NCI-H69 (cell line): ENCODE data around the gene DCTN3.
"Not testable (repeated sequence)": the region's sequence is repeated elsewhere in the genome, so short reads cannot be mapped to it uniquely, and the experiment has no call there.

ENCODE experiments used
- DNase-seq: peaks from one replicate; lab custom pipeline; 2025; lab: John Stamatoyannopoulos, UW

DCTN3 gene

DNA sequence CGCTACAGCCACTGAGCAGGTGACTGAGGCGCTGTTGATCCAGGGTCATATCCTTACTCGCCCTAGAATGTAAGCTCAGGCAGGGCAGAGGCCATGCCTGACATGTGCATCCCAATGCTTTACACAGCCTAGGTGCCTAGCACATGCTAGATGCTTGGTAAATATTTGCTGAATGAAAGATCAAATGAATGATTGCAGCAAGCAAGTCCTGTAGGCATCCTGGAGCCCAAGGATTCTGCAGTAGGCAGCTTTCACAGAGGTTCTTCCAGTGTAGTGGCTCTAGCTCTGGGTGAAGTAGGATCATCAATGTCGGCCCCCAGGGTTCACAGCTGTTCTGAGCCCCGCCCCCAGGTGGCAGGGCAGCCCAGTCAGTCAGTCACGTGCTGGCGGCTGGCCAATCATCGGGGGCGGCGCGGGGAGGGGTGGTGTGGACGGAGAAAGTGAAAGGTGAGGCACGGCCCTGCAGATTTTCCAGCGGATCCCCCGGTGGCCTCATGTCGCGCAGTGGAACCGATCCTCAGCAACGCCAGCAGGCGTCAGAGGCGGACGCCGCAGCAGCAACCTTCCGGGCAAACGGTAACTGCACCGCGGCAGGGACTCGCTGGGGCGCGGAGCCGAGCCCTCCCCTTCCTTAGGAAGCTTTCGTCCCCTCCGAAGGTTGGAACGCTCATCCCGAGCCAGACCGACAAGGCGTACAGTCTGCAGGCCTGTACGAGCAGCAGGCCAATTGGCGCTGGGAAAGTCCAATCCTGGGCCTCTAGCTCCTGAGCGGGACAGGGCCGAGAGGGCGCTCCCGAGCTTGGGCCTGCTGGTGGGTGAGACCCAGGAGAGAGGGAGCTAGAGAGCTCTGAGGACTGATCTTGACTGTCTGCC is 26.2 kb upstream of the DCTN3 start, which contains the start of gene GALT:
Gene GALT (plus strand): TSS at position 465 of the 873 bp plus-strand sequence. CDS start 30 bp downstream, at position 495.
- DNase-seq = peak; percentile 96

DNA sequence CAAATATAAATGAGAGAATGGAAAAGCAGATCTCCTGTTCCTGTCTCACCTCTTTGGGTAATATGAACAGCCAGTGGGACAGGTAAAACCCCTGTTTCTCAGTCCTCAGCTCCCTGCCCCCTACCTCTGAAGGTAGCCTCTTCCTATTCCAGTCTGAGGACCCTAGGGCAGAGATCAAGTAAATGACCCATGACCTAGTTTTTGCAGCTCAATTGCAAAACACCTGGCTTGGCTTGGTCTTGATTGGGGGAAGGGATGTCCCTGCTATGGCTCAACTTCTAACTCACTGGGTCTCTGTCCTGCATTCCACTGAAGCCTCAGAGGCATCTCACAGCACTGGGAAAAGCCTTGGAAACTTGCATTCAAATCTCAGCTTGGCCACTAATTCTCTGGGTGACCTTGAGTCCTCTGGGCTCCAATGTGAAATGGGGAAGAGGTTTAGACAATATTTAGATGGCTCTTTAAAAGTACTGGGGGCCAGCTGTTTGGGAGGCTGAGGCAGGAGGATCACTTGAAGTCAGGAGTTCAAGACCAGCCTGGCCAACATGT is 24.5 kb upstream of the DCTN3 start:
- no peak for DNase-seq

DNA sequence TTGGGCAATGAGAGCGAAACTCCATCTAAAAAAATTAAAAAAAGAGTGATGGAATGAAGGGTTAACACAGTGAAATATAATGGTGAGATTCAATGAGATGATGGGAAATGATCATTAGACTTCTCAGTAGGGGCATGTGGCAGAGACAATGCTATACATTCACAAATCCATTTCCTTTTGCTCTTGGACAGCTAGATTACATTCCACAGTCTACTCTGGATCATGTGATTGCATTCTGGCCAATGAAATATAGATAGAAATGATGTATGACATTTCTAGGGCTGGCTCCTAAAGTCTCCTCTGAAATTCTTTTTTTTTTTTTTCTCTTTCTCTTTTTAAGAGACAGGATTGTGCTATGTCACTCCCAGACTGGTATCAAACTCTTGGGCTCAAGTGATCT is 22.4 kb upstream of the DCTN3 start:
- no peak for DNase-seq

DNA sequence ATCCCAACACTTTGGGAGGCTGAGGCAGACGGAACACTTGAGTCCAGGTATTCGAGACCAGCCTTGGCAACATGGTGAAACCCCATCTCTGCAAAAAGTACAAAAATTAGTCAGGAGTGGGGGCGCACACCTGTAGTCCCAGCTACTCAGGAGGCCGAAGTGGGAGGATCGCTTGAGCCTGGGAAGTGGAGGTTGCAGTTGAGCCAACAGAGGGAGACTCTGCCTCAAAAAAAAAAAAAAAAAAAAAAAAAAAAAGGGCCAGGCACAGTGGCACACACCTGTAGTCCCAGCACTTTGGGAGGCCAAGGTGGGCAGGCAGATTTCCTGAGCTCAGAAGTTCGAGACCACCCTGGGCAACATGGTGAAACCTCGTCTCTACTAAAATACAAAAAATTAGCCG is 19.0 kb upstream of the DCTN3 start:
- DNase-seq = not testable (repeated sequence)

DNA sequence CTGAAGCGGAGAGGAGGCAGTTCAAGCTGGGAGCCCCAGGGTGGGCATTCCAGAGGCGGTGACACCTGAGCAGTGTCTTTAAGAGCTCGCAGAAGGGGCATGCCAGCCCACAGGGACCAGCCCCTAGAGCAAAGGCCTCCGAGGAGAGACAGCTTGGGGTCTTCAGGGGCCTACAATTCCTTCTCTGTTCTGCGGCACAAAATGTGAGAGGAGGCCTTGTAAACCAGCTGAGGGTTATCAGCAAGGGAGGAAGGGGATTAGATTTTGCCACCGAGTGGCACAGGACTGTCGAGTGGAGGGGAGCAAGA is 17.8 kb upstream of the DCTN3 start:
- no peak for DNase-seq

DNA sequence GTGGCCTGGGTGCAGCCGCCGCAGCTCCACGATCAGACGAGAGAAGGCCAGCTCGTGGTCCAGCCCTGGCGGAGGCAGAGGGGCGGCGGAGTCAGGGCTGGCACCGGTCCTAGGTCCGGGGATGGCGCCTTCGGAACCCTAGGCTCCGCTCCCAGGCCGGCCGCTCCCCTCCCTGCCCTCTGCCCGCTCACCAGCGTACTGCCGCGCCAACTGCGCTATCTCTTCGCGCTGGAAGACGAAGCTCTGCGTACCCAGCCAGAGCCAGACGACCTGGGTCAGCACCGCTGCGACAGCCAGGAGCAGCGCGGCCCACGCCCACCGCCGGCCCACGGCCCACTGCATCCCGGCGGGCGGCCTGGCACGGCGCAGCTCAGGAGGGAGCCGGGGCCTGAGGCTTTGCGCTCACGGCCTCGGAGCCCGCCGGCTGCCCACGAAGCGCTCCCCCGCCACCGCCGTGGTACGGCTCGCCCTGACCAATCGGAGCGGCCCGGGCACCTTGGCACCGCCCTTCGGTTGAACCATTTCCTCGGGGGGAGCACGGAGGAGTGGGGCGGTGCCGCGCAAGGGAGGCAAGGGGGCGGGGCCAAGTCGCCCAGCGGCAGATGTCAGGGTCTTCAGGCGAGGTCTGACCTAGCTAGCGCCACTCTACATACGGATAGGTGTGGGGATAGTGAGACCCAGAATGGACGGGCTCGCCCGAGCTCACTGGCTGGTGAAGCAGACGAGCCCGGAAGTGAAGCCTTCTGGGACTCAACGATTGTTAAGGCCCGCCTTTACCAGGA is 17.3 kb upstream of the DCTN3 start, which contains the start of gene SIGMAR1:
Gene SIGMAR1 (minus strand): TSS at position 432 of the 782 bp plus-strand sequence. CDS start 90 bp downstream, at position 342.
- peak; percentile 98 for DNase-seq

DNA sequence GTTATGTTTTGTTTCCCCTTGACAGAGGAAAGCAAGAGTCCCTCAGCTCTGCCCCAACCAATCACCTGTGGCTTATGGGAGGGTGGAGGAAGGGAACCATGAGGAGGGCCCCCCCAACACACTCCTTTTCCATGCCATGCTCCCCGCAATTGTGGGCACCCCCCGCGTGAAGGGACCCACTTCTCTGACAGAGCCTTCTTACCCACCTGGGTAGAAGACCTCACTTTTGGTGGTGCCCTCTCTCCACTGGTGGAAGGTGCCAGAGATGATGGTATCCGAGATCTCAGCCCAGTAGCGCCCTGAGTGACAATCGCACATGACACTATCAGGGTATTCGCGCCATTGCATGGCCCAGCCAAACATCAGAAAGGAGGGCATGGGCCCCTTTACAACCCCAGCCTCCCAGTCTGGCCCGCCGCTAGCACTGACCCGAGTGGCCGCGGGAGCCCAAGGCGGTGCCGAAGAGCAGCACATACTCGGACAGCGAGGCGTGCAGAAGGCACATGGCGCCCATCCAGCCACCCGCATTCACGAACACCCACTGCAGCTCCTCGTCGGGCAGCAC is 16.6 kb upstream of the DCTN3 start:
- peak; percentile 49 for DNase-seq

DNA sequence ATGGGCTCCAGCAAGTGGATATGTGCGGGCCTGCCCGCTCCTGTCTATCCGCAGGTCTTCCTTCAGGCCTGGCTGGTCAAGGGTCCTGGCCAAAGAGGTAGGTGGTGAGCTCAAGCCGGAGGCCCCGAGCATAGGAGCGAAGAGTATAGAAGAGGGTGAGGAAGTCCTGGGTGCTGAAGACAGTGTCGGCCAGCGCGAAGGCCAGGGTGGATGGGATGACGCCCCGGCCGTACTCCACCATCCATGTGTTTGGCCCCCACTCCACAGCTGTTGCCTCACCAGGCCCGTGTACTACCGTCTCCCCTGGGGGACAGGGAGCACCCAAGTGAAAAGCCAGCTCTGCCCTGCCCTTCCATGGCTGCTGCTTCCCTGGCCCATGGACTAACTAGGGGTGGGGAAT is 15.3 kb upstream of the DCTN3 start:
- DNase-seq = no peak

DNA sequence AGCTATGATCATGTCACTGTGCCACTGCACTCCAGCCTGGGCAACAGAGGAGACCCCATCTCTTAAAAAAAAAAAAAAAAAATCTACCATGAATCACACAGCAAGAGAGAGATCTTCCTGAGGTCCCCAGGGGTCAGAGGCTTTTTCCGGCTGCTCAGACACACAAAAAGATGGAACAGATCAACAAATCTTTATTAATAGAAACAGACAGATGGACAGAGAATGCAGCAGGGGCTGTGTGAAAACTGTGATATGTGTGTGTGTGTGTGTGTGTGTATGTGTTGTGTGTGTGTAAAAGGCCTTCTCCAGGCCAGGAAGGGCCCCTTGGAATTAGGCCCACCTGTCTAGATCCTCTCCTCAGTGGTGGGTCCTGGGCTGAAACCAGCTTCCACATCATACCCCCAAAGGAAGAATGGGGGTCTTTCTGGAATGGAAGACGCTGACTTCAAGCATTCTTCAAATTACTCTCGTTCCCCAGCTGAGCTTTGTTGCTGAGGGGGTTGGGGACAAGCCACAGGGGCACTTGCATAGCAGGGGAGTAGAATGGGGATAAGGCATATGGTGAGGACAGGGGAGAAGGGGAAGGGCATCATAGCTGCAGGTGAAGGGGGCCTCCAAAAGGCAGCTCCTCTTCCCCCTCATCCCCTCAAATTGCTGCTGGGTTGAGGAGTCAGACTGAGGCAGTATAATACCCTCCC is 14.4 kb upstream of the DCTN3 start:
- no peak for DNase-seq

DNA sequence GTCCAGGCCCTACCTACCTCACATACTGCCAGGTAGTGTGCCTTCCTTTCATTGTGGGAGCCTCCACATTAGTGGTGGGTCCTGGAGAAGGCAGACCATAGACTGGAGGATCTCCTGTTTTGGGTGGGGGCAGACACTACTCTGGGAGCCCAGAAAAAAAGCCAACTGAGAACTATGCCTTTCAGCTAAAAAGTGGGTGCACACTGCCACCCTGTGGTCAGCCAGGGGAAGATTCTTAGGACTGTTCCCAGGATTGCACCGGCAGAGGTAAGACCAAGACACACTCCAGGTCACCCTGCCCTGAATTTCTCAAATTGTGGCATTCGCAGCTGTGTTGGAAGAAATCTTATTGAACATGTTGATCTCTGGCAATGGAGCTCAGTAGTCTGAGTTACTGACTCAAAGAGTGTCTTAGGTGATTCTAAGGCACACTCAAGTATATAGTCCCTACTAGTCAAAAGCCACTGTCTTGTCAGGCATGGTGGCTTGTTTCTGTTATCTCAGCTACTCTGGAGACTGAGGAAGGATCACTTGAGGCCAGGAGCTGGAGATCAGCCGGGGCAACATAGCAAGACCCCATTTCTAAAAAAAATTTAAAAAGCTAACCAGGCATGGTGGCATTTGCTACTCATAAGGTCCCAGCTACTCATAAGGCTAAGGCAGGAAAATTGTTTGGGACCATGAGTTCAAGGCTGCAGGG is 13.7 kb upstream of the DCTN3 start:
- peak; percentile 75 for DNase-seq

DNA sequence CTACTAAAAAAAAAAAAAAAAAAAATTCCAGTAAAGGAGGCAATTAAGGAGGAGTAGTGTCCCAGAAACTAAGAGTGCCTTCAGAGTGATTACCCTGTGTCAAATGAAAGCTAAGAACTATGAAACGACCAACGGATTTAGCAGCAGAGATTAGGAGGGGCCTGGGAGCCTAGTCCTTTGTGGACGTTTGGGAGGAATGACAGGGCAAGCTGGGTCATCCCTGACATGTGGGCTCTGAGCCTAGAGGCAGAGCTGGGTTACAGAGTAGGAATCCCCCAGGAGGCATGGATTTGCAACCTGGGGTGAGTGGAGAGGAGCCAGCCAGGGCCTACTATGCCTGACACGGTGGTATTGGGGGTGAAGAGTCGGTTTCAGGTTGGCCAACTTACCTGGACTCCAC is 12.9 kb upstream of the DCTN3 start:
- no peak for DNase-seq

DNA sequence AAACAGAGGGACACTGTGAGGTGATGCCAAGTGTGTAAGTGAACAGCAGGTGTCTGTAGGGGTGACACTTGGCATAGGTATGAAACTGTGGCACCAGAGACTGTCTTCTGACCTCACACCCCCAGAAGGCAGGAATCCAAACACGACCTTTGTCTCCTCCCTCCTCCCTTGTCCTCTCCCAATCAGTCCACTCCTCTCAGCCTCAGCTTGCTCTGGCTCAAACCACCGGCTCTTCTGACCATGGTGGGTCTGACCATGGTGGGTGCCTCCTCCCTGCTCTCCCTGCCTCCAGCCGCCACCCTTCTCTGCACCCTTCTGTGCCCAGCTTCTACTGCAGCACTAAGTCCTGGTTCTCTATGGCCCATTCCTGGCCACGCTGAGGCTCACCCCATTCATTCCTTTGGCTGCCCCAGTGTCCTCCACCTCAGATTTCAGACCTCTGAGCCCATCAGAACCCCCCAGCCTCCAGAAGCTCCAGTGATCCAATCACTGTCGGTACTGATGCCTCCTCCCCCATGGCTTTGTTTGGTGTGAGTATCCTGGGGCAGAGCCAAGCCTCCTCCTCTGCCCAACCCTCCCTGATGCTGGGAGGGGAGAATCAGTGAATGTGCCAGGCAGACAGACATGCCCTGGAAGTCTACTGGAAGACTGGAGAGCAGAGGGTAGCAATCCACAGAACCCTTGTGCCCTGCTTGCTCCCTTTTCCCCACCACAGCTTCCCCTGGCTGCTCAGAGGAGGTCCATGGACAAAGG is 10.3 kb upstream of the DCTN3 start:
- no peak for DNase-seq

DNA sequence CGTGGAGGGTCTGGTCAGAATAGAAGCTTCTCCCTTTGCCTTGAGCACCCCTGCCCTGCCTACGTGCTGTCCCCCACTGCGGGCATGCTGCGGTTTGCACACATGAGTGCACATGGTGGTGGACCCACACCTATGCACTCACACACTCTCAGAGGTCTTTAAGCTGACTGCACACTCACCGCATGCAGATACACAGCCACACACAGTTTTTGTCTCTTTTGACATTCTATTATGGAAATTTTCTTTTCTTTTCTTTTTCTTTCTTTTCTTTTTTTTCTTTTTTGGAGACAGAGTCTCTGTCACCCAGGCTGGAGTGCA is 9.2 kb upstream of the DCTN3 start:
- no peak for DNase-seq

DNA sequence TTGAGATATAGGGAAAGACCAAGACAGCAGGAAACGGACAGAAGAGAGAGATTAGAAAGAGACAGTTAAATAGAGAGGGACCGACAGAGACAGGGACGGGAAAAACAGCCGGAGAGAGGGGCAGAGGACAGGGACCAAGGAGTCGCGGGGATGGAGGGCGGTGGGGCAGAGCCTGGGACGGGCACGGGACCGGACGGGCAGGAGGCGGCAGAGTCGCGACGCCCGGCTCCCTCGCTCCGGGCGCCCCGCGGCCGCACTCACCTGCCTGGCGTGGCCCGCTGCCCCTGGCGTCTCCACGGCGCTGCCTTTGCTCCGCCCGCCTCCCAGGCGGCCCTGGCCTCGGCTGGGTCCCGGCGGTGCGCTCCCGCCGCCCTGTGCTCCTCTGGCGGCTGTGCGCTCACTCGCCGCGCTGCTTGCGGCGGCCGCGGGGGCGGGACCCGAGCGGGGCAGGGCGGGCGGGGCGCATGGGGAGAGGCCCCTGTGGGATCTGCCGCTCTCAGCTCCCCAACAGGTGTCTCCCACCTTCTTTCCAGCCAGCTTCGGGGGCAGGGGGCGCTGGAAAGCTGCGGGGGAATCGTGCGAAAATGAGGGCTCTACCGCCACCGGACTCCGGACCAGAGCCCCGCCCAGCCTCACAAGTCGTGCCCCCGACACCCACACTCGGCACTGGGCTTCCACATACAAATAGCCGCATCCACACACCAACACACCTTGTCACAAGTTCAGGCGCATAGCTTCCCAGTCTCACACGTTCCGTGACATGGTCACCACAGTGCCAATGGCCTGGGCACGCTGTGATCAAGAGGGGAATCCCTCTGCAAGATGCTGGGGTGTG is 8.6 kb upstream of the DCTN3 start, which contains the start of gene ARID3C:
Gene ARID3C (minus strand): TSS at position 411 of the 835 bp plus-strand sequence. CDS start 1,052 bp downstream, outside the sequence.
- DNase-seq = peak; percentile 78

DNA sequence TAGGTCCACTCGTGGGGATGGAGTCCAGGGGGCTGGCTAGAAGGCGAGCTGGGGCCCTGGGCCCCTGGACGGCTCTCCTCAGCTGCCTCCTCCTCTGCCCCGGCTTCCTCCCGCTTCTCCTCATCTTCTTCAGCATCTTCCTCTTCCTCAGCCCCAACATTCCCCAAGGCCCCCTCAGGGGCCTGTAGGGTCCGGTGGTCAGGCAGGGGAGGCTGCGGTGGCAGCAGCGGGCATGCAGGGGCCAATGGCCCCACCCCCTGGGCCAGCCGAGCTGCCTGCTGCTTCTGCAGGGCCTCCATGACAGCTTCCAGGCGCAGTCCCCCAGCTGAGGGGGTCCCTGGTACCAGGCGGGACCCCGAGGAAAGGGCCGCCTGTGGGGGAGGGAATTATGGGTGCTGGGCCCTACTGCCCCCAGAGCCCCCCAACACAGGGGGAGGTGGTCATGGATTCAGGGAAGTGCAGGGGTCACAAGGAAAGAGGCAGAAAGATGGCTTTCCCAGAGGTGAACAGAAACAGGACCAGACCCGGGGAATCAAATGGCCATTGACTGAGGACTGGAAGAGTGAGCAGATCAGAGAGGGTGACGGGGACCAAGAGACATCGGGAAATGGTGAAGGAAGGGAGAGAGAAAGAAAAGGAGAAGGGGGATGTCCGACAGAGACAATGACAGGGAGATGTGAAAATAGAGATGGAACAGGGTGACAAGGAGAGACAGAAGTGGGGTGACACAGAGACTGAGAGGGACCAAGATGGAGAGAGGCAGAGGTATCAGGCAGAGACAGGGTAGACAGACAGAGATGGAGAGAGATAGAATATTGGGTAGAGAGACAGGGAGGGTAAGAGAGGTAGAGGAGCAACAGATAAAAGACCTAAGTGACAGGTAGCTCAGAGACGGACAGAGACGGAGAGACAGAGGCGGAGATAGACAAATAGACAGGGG is 7.7 kb upstream of the DCTN3 start:
- no peak for DNase-seq

DNA sequence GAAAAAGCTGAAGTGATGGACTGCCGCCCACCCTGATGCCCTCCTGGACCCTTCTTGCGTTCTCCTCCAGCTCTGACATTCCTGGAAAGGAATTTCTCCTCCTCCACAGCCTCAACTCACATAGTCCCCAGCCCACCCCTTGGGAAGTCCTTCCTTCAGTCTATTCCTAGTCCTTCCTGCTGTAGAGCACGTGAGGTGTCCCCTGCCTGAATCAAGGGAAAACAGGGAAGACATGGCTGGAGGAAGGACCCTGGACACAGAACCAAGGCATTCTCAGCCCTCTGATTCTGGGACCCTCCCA is 4.8 kb upstream of the DCTN3 start:
- no peak for DNase-seq

DNA sequence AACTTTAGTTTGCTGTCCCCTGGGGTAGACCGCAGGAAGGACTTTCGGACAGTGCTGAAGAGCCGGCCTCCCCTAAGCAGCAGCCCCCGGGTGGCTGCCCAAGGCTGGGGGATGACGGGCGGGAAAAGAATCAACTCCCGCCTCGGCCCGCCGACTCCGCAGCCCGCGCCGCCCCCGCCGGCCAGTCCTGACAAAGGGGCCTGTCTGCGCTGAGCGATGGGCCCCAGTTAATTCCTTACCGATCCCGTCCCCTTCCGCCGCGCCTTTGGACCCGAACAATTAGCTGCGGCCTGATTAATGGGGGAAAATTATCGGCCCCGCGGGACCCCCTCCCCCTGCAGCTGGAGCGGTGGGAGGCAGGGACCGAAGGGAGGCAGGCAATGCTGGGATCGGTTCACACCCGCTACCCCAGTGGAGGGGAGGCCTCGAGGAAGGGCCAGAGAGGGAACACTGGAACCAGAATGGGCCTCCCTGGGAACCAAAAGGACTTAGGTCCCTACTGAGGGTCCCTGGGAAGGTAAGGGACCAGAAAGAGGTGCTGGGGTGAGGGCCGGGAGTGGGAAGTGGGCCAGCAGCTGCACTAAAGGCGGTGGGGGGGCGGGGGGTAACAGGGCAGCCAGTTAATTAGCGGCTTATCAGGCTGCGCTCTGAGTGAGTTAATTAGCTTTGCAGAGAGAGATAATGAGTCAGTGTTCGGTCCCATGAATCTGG is 4.3 kb upstream of the DCTN3 start:
- peak; percentile 48 for DNase-seq
